Inflammatory macrophage treated with lipopolysaccharide for 1 hour (primary cell): ENCODE data around the gene TRIB2.
"Not testable (repeated sequence)": the region's sequence is repeated elsewhere in the genome, so short reads cannot be mapped to it uniquely, and the experiment has no call there.

Experiments used
- DNase-seq, 2 donors: peaks; one replicate each; pipeline ENCODE4 v3.0.0-alpha.2; 2020 to 2022

Gene TRIB2

GRCh38 chr2:12716282-12717190 lies at the start of gene TRIB2:
Gene TRIB2 (plus strand): TSS chr2:12716936. CDS start chr2:12718308, 1,372 bp downstream.
- DNase-seq: peak; percentile 52 to 60

- DNase-seq: no peak
Observed at GRCh38 chr2:12669036-12669435, 47.7 kb upstream of the TRIB2 start.

DNA sequence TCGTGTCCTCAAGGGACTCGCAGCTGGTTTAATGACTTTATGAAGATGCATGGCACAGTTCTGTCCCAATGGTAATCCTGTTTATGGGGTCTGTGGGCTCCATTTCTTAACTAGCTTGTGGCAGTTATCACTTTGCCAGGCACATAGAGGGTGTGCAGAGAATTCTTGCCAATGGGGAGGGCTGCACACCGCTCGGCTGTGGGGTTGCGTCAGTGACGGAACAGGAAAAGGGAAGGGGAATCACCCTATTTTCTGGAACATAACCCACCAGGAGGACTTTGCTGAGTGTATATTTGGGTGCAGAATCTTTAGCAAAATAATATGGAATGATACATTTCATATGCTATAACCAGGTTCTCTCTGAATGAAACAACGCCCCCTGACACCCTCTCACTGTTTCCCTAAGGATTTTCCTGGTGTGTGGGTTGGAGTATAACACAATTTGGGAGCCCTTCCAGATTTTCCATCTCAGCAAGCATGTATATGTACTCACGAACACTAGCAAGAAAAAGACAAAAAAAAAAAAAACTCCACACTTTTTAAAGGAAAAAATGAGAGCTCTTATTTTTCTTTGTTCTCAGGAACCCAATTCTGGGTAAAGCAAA lies 43.9 kb upstream of the TRIB2 start:
- no peak for DNase-seq

DNA sequence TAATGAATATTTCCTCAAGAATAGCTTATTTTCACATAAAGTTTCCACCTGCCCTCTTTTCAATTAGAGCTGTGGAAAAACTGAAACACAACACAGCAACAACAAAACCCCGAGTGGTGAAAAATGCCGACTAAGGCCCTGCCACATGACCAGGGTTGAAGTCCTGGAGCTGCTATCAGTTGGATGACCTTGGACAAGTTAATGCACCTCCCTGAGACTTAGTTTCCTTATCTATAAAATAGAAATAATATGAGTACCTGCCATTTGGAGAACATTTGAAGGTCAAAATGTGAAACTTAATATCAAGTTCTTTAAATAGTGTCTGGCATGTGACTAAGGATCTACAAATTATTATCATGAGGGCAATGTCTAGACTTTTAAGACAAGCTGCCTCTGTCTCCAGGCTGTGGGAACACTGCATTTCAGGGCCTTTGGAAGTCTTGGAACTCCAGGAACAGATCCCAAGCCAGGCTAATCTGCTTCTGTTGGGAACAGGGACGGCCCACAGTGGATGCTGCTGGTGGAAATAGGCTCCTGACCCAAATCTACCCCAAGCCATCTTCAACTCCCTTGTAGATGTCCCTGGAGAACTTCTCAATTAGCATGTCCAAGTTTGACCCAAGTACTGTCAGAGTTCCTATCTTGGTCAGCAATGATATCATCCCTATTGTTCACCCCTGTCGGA lies 42.0 kb upstream of the TRIB2 start:
- DNase-seq: no peak

DNA sequence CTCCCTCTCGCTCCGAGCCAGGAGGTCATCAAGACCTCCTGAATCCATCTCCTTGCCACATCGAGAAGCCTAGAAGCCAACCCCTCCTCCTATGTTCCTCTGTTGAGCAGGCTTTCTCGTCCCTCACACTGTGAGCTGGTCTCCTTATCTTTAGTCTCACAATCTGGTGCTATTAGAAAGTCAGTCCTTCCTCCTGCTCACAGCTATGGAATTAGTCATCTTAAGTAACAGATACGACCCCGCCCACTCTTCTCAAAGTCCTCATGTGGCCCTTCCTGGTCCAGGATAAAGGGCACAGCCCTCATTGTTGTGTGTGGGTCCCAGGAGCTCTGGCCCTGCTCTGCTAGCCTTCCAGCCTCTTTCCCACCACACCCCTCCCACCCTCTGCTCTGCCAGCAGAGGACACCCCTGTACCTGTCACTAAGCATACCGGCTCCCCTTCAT lies 41.4 kb upstream of the TRIB2 start:
- peak; percentile 22 to 25 for DNase-seq

- DNase-seq: no peak
Observed at GRCh38 chr2:12675801-12676200, 40.9 kb upstream of the TRIB2 start.

DNA sequence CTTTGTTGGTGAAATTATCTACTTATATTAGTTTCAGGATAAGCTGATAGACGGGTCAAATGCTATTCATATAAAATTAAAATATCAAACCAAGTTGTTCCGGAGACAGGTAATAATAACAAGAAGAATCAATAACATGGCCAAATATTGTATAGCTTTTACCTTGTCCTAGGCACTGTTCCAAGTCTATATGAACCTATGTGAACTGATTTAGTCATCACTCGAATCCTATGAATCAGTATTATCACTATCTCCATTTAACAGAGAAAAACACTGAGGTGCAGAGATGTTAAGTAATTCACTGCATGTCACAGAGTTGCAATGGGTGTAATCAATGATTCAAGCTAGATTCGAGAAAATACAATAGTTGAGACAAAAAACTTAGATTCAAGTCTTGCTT lies 40.0 kb upstream of the TRIB2 start:
- DNase-seq: no peak

- no peak for DNase-seq
Observed at GRCh38 chr2:12678186-12678585, 38.5 kb upstream of the TRIB2 start.

- DNase-seq: no peak
Observed at GRCh38 chr2:12679550-12680072, 37.1 kb upstream of the TRIB2 start.

GRCh38 chr2:12680115-12680514 lies 36.6 kb upstream of the TRIB2 start:
- DNase-seq: not testable (repeated sequence)

GRCh38 chr2:12682017-12682416 lies 34.7 kb upstream of the TRIB2 start:
- DNase-seq: no peak

DNA sequence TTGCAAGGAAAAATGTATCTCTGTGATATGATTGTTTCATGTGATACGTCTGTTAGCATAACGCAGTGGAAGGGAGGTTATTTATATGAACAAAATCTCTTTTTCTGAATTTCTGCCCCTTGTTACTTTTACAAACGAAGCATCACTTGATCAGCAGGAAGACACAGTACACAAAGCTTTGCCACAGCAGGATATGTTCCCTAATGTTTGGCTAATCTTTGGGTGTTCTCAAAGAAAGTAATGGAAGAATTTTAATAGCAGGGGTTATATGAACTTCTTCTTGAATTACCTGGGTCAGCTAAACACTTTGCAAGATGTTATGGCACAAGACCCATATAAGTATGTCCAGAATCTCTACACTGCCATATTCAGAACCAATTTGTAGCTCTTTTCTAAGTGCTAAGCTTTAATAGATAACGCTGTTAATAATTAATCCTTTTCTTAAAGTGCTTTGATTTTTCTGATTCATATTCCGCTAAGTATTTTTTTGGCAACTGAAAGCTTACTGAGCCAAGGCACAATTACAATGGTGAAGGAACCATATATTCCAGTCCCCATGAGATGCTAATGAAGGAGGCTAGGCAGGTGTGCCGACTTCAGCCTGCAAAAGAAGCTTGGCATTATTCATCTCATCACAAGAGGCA lies 33.2 kb upstream of the TRIB2 start:
- no peak for DNase-seq

DNA sequence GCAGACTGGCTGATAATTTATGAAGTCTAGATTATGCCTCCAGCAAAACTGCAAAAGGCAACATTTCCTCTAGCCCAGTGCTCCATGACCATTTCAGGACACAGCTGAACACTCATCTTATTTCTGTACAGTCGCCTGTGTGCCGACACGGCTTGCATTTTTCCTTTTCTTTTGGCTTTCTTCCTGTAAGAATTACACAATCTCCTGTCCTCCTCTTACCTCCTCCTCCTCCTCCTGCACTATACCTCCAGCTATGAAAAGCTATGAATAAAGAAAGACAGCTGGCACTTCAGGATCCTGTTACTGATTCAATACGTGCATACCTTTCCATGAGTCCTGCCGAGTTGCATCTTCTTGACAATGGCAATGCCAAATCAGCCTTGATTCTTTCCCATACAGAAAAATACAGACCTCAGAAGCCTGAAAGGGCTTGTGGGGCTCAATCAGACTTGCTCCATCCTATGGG lies 32.2 kb upstream of the TRIB2 start:
- DNase-seq: no peak

- no peak for DNase-seq
Observed at GRCh38 chr2:12685145-12685544, 31.6 kb upstream of the TRIB2 start.

GRCh38 chr2:12685956-12686355 lies 30.8 kb upstream of the TRIB2 start:
- no peak for DNase-seq

DNA sequence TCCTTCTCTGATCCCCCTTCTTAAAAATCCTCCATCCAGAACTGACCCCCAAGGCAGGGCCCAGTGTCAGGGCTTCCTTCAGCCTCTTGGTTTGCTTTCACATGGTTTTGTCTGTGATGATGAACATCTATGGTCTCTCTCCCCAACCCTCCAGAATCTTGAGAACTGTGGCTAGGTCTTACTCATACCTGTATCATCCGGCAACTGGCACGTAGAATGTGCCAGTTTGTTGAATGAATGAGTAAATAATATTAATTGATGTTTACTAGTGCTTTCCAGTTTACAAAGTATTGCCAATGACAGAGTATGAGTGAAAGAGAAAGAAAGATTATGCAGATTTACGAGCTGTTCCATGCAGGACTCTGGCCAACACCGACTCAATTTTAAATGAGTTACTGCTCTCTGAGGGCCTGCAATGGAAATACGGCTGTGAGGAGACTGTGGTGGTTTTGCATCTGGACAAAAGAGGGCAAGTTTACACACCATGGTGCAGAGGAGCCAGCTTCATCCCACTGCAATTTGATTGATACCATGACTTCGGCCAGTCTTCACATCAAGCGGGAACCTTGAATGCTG lies 29.9 kb upstream of the TRIB2 start:
- DNase-seq: no peak

DNA sequence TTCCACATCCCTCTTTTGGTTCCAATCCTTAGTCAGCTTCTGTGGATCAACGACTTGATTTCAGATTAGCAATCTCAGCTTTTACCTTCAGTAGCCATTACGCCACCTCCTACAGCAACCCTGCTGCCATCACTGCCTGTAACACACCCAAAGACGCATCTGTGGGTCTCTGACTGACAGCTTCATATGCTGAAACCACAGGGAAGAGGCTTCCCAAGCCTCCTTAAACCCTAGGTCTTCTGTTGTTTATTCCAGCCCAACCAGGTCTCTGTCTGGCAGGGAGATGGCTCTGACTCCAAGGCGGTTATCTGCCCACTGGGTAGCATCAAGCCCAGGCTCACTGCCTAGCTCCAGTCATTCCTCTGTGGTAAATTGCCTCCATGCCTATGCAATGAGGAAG lies 28.6 kb upstream of the TRIB2 start:
- DNase-seq: no peak

- DNase-seq: no peak
Observed at GRCh38 chr2:12688893-12689292, 27.8 kb upstream of the TRIB2 start.

GRCh38 chr2:12693509-12693908 lies 23.2 kb upstream of the TRIB2 start:
- DNase-seq: no peak

GRCh38 chr2:12694990-12695774 lies 21.6 kb upstream of the TRIB2 start:
- peak; percentile 85 to 87 for DNase-seq

- no peak for DNase-seq
Observed at GRCh38 chr2:12697617-12698016, 19.1 kb upstream of the TRIB2 start.

GRCh38 chr2:12700989-12701388 lies 15.7 kb upstream of the TRIB2 start:
- DNase-seq: no peak
